Measurements from ENCODE around the gene RPH3AL. TPM values are rescaled to one million over a fixed set of nuclear protein-coding genes. Genes with fewer than 3 reads are reported as not detected.

The RPH3AL gene
- total RNA-seq, 1 donor from 2014 or later = 44.2 TPM

DNA sequence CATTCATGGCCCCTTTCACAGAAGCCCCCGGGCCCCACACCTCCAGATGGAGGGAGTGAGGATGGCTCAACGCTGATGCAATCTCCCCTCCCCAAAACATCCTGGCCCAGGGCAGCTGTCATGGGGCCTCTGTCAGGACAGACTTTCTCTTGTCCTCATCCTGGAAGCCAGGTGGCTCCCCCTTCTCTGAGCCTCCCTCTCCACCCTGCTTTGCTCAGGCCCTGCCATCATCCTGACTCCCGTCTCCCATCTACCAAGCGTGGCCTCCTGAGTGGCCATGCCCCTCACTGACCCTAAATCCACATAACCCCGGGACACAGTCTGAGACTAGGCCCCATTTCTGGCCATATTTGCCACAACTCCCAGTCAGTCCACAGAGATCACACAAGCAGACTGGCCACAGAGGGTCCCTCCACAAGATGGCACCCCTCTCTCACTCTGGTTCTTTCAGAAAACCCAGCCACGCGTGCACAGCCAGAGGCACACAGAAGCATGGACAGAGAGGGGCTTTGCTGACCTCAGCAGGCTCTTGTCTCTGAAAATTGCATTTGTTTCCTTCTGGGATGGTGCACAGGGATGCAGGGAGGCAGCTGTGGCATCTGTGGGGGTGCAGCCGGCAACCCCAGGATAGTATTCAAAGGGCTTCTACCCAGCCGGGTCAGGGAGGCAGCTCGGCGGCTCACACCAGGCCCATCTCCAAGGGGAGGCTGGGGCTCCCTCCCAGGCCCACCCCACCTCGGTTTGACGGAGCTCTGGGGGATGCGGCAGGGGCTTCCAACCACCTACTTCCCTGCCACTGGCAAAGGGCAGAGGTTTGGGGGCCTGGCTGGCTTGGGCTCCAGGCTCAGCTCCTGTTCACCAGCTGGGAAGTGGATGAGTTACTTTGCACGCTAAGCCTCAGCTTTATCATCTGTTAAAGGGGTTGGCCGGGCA lies 188.0 kb downstream of the RPH3AL start:
- Histone ChIP-seq H3K36me3 (no peaks in the 10 kb centered on the region), H3K4me1 (no peaks in the 10 kb centered on the region), H3K9me3 (no peaks in the 10 kb centered on the region), H3K4me3 (no peak overlapping the region), H3K27ac (no peak overlapping the region), H3K27me3 (no peaks in the 10 kb centered on the region)
- TF ChIP-seq, protein P1, sequence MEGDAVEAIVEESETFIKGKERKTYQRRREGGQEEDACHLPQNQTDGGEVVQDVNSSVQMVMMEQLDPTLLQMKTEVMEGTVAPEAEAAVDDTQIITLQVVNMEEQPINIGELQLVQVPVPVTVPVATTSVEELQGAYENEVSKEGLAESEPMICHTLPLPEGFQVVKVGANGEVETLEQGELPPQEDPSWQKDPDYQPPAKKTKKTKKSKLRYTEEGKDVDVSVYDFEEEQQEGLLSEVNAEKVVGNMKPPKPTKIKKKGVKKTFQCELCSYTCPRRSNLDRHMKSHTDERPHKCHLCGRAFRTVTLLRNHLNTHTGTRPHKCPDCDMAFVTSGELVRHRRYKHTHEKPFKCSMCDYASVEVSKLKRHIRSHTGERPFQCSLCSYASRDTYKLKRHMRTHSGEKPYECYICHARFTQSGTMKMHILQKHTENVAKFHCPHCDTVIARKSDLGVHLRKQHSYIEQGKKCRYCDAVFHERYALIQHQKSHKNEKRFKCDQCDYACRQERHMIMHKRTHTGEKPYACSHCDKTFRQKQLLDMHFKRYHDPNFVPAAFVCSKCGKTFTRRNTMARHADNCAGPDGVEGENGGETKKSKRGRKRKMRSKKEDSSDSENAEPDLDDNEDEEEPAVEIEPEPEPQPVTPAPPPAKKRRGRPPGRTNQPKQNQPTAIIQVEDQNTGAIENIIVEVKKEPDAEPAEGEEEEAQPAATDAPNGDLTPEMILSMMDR (IDR thresholded peaks at IDR 0.05) = peak in 2 of 3 experiments; percentile 9 to 31
- no peak for DNase-seq (ENCODE audit: low spot score in 2 of 2)
- intact Hi-C loops (cut with DNase I) = no loop called here

DNA sequence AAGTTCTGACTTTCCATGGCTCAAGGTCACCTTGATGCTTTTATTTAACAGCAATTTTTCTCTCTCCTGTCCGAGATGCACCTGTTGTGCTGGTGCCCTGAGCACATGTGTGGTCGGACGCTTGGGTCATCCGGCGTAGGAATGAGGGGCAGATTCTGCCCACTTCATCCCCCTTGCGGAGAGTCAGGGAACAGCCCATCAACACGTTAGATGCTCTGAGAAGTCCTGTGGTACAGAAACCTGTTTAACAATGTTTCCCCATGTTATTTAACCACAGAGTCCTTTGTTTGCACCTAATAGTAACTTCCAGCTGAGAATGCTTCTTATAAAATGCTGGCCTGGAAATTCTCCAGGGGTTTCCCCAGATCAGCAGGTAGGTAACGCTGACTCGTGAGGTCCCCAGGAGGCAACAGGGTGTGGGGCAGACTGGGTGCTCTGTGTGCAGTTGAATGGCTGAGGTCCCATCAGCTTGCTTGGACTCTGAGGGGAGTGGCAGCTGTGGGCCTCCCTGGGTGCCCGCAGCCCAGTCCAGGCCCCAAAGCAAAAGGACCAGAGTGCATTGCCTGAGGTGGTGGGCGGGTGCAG lies 189.0 kb downstream of the RPH3AL start:
- TF ChIP-seq, protein P1 (IDR thresholded peaks at IDR 0.05) = no peak
- no peaks in the 10 kb centered on the region for H3K36me3 ChIP-seq
- H3K9me3 ChIP-seq = no peaks in the 10 kb centered on the region
- intact Hi-C loops (cut with DNase I) = no loop called here
- no peak overlapping the region for H3K27ac ChIP-seq
- H3K4me3 ChIP-seq = no peak overlapping the region
- DNase-seq (ENCODE audit: low spot score in 2 of 2) = no peak
- H3K4me1 ChIP-seq = no peaks in the 10 kb centered on the region
- no peaks in the 10 kb centered on the region for H3K27me3 ChIP-seq

DNA sequence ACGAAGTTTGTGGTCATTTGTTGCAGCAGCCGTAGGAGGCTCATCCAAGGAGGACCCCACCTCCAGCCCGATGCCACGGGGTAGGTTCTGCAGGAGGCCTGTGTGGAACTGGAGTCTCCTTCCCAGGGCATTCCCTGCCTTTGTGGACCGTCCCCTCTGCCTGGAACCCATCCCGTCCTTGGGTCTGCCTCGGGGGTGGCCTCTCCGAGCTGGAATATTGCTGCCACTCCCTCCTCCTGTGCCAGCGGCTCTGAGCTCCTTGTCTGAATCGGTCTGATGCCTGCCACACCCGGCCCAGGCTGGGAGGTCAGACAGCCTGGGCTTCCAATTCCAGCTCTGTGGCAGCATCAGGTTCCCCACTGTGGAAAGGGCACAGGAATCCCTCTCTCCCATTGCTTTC lies 189.9 kb downstream of the RPH3AL start:
- no peak overlapping the region for H3K4me3 ChIP-seq
- no peaks in the 10 kb centered on the region for H3K4me1 ChIP-seq
- TF ChIP-seq, protein P1 (IDR thresholded peaks at IDR 0.05) = no peak
- H3K27me3 ChIP-seq = no peaks in the 10 kb centered on the region
- H3K9me3 ChIP-seq = no peaks in the 10 kb centered on the region
- no peaks in the 10 kb centered on the region for H3K36me3 ChIP-seq
- no peak for DNase-seq (ENCODE audit: low spot score in 2 of 2)
- intact Hi-C loops (cut with DNase I) = no loop called here
- no peak overlapping the region for H3K27ac ChIP-seq

Other genes with a start within 250 kb of the RPH3AL start
- gene SCGB1C2, start 215.2 kb downstream of the RPH3AL start, total RNA-seq = not detected
- gene DOC2B, start 171.2 kb downstream of the RPH3AL start, total RNA-seq = 200 TPM
- gene RFLNB, start 93.1 kb upstream of the RPH3AL start, total RNA-seq = 3.4 TPM

All from ascending aorta (tissue), 2 donors.